Neutrophil (primary cell): ENCODE measurements around the gene LAMC1.

Experiments used
- H3K27ac ChIP-seq: fragments of 200-600 bp; sonication (generic); 2 replicates; pipeline ENCODE4 v1.5.1; 2016; ENCODE audit warnings: mild to moderate bottlenecking, moderate library complexity
- H3K27me3 ChIP-seq: fragments of 200-600 bp; sonication (generic); 2 replicates; pipeline ENCODE4 v1.6.0; 2016; ENCODE audit warnings: mild to moderate bottlenecking
- H3K36me3 ChIP-seq: fragments of 200-600 bp; sonication (generic); 2 replicates; pipeline ENCODE4 v1.5.1; 2017
- H3K4me1 ChIP-seq, 2 experiments: fragments of 200-600 bp in 1 of 2; sonication (generic) in 1 of 2; 1 replicate in 1 of 2; 2 replicates in 1 of 2; pipeline versions ENCODE4 v1.5.1 to v1.6.1; 2013 to 2016; ENCODE audit warnings: low read depth in 1 of 2, low read length in 1 of 2, mild to moderate bottlenecking in 1 of 2, moderate library complexity in 1 of 2; ENCODE audit not compliant: control insufficient read depth in 1 of 2, insufficient read depth in 1 of 2
- H3K4me3 ChIP-seq, 2 experiments: fragments of 200-600 bp in 1 of 2; sonication (generic) in 1 of 2; 1 replicate in 1 of 2; 2 replicates in 1 of 2; pipeline ENCODE4 v1.5.1; 2013 to 2016; ENCODE audit warnings: low read depth in 1 of 2, low read length in 1 of 2, mild to moderate bottlenecking in 1 of 2, moderate library complexity in 1 of 2
- H3K9me3 ChIP-seq: fragments of 200-600 bp; sonication (generic); 2 replicates; pipeline ENCODE4 v1.5.1; 2016
- CTCF ChIP-seq: fragments of 200-600 bp; sonication (generic); IDR thresholded peaks from 2 replicates; pipeline ENCODE4 v1.5.1; 2016; ENCODE audit warnings: antibody characterized with exemption

The LAMC1 gene

GRCh38 chr1:183110326-183110880 lies 87.2 kb downstream of the LAMC1 start:
- no peaks in the 10 kb centered on the region for H3K36me3 ChIP-seq
- H3K4me1 ChIP-seq: peaks cover 2 to 15% of the 10 kb centered on the region in 2 experiments
- no peak overlapping the region for H3K4me3 ChIP-seq
- no peak for TF ChIP-seq CTCF
- H3K27me3 ChIP-seq: no peaks in the 10 kb centered on the region
- no peak overlapping the region for H3K27ac ChIP-seq
- H3K9me3 ChIP-seq: no peaks in the 10 kb centered on the region

- Histone ChIP-seq H3K4me1 (peaks cover 0 to 24% of the 10 kb centered on the region in 2 experiments), H3K4me3 (no peak overlapping the region), H3K9me3 (no peaks in the 10 kb centered on the region), H3K27me3 (no peaks in the 10 kb centered on the region), H3K27ac (no peak overlapping the region), H3K36me3 (no peaks in the 10 kb centered on the region)
- no peak for TF ChIP-seq CTCF
Measured at GRCh38 chr1:183114441-183114840, 91.2 kb downstream of the LAMC1 start.

GRCh38 chr1:183116416-183116815 lies 93.2 kb downstream of the LAMC1 start:
- Histone ChIP-seq H3K27ac (peak overlapping the region; percentile 52), H3K36me3 (no peaks in the 10 kb centered on the region), H3K4me1 (peaks cover 0 to 24% of the 10 kb centered on the region in 2 experiments), H3K9me3 (no peaks in the 10 kb centered on the region), H3K27me3 (no peaks in the 10 kb centered on the region), H3K4me3 (no peak overlapping the region)
- no peak for TF ChIP-seq CTCF

- TF ChIP-seq CTCF: no peak
- no peak overlapping the region for H3K27ac ChIP-seq
- no peaks in the 10 kb centered on the region for H3K9me3 ChIP-seq
- H3K36me3 ChIP-seq: no peaks in the 10 kb centered on the region
- peaks cover 0 to 16% of the 10 kb centered on the region in 2 experiments for H3K4me1 ChIP-seq
- no peak overlapping the region for H3K4me3 ChIP-seq
- no peaks in the 10 kb centered on the region for H3K27me3 ChIP-seq
Measured at GRCh38 chr1:183121609-183122008, 98.4 kb downstream of the LAMC1 start.

GRCh38 chr1:183124259-183124658 lies 101.0 kb downstream of the LAMC1 start:
- TF ChIP-seq CTCF: no peak
- Histone ChIP-seq H3K27me3 (no peaks in the 10 kb centered on the region), H3K4me3 (no peak overlapping the region), H3K27ac (no peak overlapping the region), H3K9me3 (no peaks in the 10 kb centered on the region), H3K36me3 (no peaks in the 10 kb centered on the region), H3K4me1 (peaks cover 0 to 7% of the 10 kb centered on the region in 2 experiments)
